A549 (cell line): ENCODE data around the gene LAMC3. TPM values are rescaled to one million over a fixed set of nuclear protein-coding genes. Genes with fewer than 3 reads are reported as not detected.
A peak's percentile ranks its signal among the peaks of the same experiment; 100 is the strongest.

Experiments
- ATAC-seq, 2 experiments: fragments of 200-7000 bp in 1 of 2; fragments of >200 bp in 1 of 2; cut with Nextera tagmentation in 1 of 2; cut with Tn5 transposase in 1 of 2; 3 replicates each; pipeline versions ENCODE4 v1.8.0 to v1.9.1; 2018 to 2020; ENCODE audit warnings: mild to moderate bottlenecking in 1 of 2, moderate library complexity in 1 of 2
- CTCF ChIA-PET: fragments of 300-600 bp; sonication (Branson Sonifier 250); formaldehyde crosslinking; extraction: SDS; loops from one replicate; lab custom pipeline; 2021; ENCODE audit warnings: antibody characterized with exemption, inconsistent platforms; lab: Yijun Ruan, JAX
- POLR2A ChIA-PET: fragments of 350-600 bp; formaldehyde crosslinking; extraction: SDS; loops from one replicate; lab custom pipeline; 2021; ENCODE audit warnings: antibody characterized with exemption, inconsistent platforms; lab: Yijun Ruan, JAX
- DNase-seq, 2 experiments: peaks; one replicate each; pipeline versions ENCODE4 v3.0.0 to v3.0.0-alpha.2; 2011 to 2016; ENCODE audit warnings: low read depth in 1 of 2, low spot score in 1 of 2
- FAIRE-seq: peaks from 2 replicates; lab custom pipeline; 2011; peaks lifted over from hg19 to GRCh38; lab: Jason Lieb, UNC
- H3K27ac ChIP-seq, 2 experiments: fragments of >200 bp; sonication (Bioruptor Twin); formaldehyde crosslinking; 3 replicates each; pipeline ENCODE4 v1.5.1; 2016 to 2017
- H3K4me1 ChIP-seq: fragments of >200 bp; sonication (Bioruptor Twin); formaldehyde crosslinking; 3 replicates; pipeline ENCODE4 v1.6.1; 2016
- H3K4me2 ChIP-seq: fragments of >200 bp; sonication (Bioruptor Twin); formaldehyde crosslinking; 3 replicates; pipeline ENCODE4 v1.6.1; 2016
- H3K4me3 ChIP-seq: fragments of >200 bp; sonication (Bioruptor Twin); formaldehyde crosslinking; 3 replicates; pipeline ENCODE4 v1.5.1; 2016
- H3K9me3 ChIP-seq: fragments of >200 bp; sonication (Bioruptor Twin); formaldehyde crosslinking; 3 replicates; pipeline ENCODE4 v1.6.1; 2016
- ATOH8 ChIP-seq: fragments of 250-450 bp; sonication (Bioruptor Pico); IDR thresholded peaks from 2 replicates; pipeline ENCODE4 v1.5.0; 2020; ENCODE audit warnings: low read depth, mild to moderate bottlenecking, moderate library complexity
- CBX2 ChIP-seq: fragments of 200-600 bp; sonication (generic); IDR thresholded peaks from 2 replicates; pipeline ENCODE4 v1.6.1; 2016; ENCODE audit warnings: low read depth, mild to moderate bottlenecking, borderline replicate concordance
- CEBPB ChIP-seq, 2 experiments: fragments of >200 bp in 1 of 2; sonication (Bioruptor Twin) in 1 of 2; formaldehyde crosslinking in 1 of 2; IDR thresholded peaks; 2 replicates each; pipeline ENCODE4 v1.6.1; 2012 to 2016
- CHD4 ChIP-seq: fragments of 200-600 bp; sonication (generic); IDR thresholded peaks from 2 replicates; pipeline ENCODE4 v1.6.1; 2016; ENCODE audit warnings: antibody characterized with exemption, mild to moderate bottlenecking, borderline replicate concordance
- ELK1 ChIP-seq: fragments of 150-350 bp; IDR thresholded peaks from 2 replicates; pipeline ENCODE4 v1.6.1; 2014; ENCODE audit warnings: low read depth, mild to moderate bottlenecking, low read length
- ESRRA ChIP-seq: fragments of 150-350 bp; IDR thresholded peaks from 2 replicates; pipeline ENCODE4 v1.6.1; 2014; ENCODE audit warnings: mild to moderate bottlenecking, low read length, borderline replicate concordance
- GATA3 ChIP-seq: IDR thresholded peaks from 2 replicates; pipeline ENCODE4 v1.6.1; 2012; ENCODE audit warnings: borderline replicate concordance
- HEYL ChIP-seq: fragments of 250-450 bp; sonication (Bioruptor Pico); IDR thresholded peaks from 2 replicates; pipeline ENCODE4 v1.8.0; 2021; ENCODE audit warnings: mild to moderate bottlenecking, moderate library complexity
- HOXB5 ChIP-seq: fragments of 250-450 bp; sonication (Bioruptor Pico); IDR thresholded peaks from 2 replicates; pipeline ENCODE4 v1.5.0; 2020; ENCODE audit warnings: mild to moderate bottlenecking, moderate library complexity
- JUN ChIP-seq, 2 experiments: fragments of >200 bp; sonication (Bioruptor Twin); formaldehyde crosslinking; IDR thresholded peaks; 2 replicates in 1 of 2; 3 replicates in 1 of 2; pipeline ENCODE4 v1.6.1; 2016 to 2017
- JUNB ChIP-seq: fragments of >200 bp; sonication (Bioruptor Twin); formaldehyde crosslinking; IDR thresholded peaks from 2 replicates; pipeline ENCODE4 v1.6.1; 2016
- KDM1A ChIP-seq: fragments of 200-600 bp; sonication (generic); IDR thresholded peaks from 2 replicates; pipeline ENCODE4 v1.6.1; 2016; ENCODE audit warnings: low read depth, mild to moderate bottlenecking
- MAZ ChIP-seq: fragments of 150-350 bp; IDR thresholded peaks from 2 replicates; pipeline ENCODE4 v1.6.1; 2014; ENCODE audit warnings: antibody characterized with exemption, low read depth, low read length, borderline replicate concordance
- MYC ChIP-seq: IDR thresholded peaks from 2 replicates; pipeline ENCODE4 v1.6.1; 2012; ENCODE audit warnings: mild to moderate bottlenecking, inconsistent platforms, low read length, improper control_type of control experiment, borderline replicate concordance
- PBX3 ChIP-seq: IDR thresholded peaks from 2 replicates; pipeline ENCODE4 v1.6.1; 2012
- PHF8 ChIP-seq: fragments of 200-600 bp; sonication (generic); IDR thresholded peaks from 2 replicates; pipeline ENCODE4 v1.6.1; 2016; ENCODE audit warnings: low read depth, mild to moderate bottlenecking, antibody characterized with exemption, moderate library complexity, borderline replicate concordance
- POLR2A ChIP-seq: IDR thresholded peaks from 2 replicates; pipeline ENCODE4 v1.6.1; 2012; ENCODE audit warnings: mild to moderate bottlenecking, low read length
- POLR2AphosphoS2 ChIP-seq: conservative IDR thresholded peaks from 2 replicates; pipeline ENCODE4 v1.6.1; 2012; ENCODE audit warnings: low read length, improper control_type of control experiment, inconsistent platforms
- RAD21 ChIP-seq, 2 experiments: fragments of >200 bp in 1 of 2; sonication (Bioruptor Twin) in 1 of 2; formaldehyde crosslinking in 1 of 2; IDR thresholded peaks in 1 of 2; conservative IDR thresholded peaks in 1 of 2; 2 replicates in 1 of 2; 3 replicates in 1 of 2; pipeline ENCODE4 v1.6.1; 2012 to 2018; ENCODE audit warnings: inconsistent platforms in 1 of 2
- SREBF2 ChIP-seq: fragments of 450-650 bp; IDR thresholded peaks from 2 replicates; pipeline ENCODE4 v1.6.1; 2014; ENCODE audit warnings: mild to moderate bottlenecking, moderate library complexity
- TFCP2L1 ChIP-seq: fragments of 250-450 bp; sonication (Bioruptor Pico); IDR thresholded peaks from 2 replicates; pipeline ENCODE4 v1.5.0; 2021; ENCODE audit warnings: mild to moderate bottlenecking
- ZC3H11A ChIP-seq: fragments of 450-650 bp; IDR thresholded peaks from 2 replicates; pipeline ENCODE4 v1.6.1; 2014; ENCODE audit warnings: antibody characterized with exemption, mild to moderate bottlenecking
- WGBS: methylation state at CpG from one replicate; pipeline ENCODE4 v1.1.6; 2017; ENCODE audit errors: missing lambda C conversion rate; 5-methylcytosine and 5-hydroxymethylcytosine counted together
- polyA plus RNA-seq, 4 experiments: library from polyadenylated mRNA; depleted of rRNA in 3 of 4; stranded (reverse); fragments of >200 nt; fragmentation: RNase III in 1 of 4; extraction: RNeasy Plus Mini Kit Qiagen cat#74134 plus additional on column Dnase treatment in 1 of 4; gene quantifications; 2 replicates in 3 of 4; 3 replicates in 1 of 4; pipeline ENCODE4 v1.2.3, GENCODE V29; 2011 to 2017

Gene LAMC3
- polyA plus RNA-seq, 2 of the 4 experiments (the other 2 are of a cell fraction): 1.0 to 1.5 TPM

- TF ChIP-seq JUN (IDR thresholded peaks at IDR 0.05) (no peak), CEBPB (IDR thresholded peaks at IDR 0.05) (no peak), JUNB (no peak), KDM1A (no peak)
These were observed 24.5 kb upstream of the LAMC3 start (continued) for GRCh38 chr9:130984521-130984920.

GRCh38 chr9:130985029-130985428 lies 23.9 kb upstream of the LAMC3 start:
- DNase-seq: no peak
- TF ChIP-seq RAD21 (conservative IDR thresholded peaks at IDR 0.05 in 1 of 2, IDR thresholded peaks at IDR 0.05 in 1 of 2) (no peak), CHD4 (no peak), HOXB5 (CRISPR knock-in tag) (no peak), ESRRA (no peak), CEBPB (IDR thresholded peaks at IDR 0.05) (no peak), TFCP2L1 (no peak), GATA3 (no peak), POLR2A (no peak), PBX3 (no peak), KDM1A (no peak), MYC (no peak), ATOH8 (CRISPR knock-in tag) (no peak), SREBF2 (no peak), CBX2 (no peak), PHF8 (no peak), HEYL (CRISPR knock-in tag) (no peak), ELK1 (no peak), POLR2AphosphoS2 (no peak)
- FAIRE-seq: no peak
- Histone ChIP-seq H3K4me1 (no peaks in the 10 kb centered on the region), H3K4me2 (no peak overlapping the region), H3K27ac (no peak overlapping the region), H3K9me3 (no peaks in the 10 kb centered on the region), H3K4me3 (no peak overlapping the region)
- ATAC-seq: no peak
- 64% methylated on average over 6 of the region's 6 CpGs for WGBS
- ChIA-PET POLR2A (no interaction called here), CTCF (interaction anchor here (0.6 to 5.6 kb wide), 11 partner anchors 11 to 757 kb away, joined by 3 to 60 read pairs (median 4); no protein-coding TSS in a partner anchor)

GRCh38 chr9:130985606-130986162 lies 23.3 kb upstream of the LAMC3 start:
- H3K27ac ChIP-seq: no peak overlapping the region
- H3K9me3 ChIP-seq: no peaks in the 10 kb centered on the region
- TF ChIP-seq HOXB5 (CRISPR knock-in tag) (no peak), MAZ (no peak), RAD21 (conservative IDR thresholded peaks at IDR 0.05 in 1 of 2, IDR thresholded peaks at IDR 0.05 in 1 of 2) (no peak), ZC3H11A (peak; percentile 87)
- whole genome bisulfite sequencing: 77% methylated on average over 5 of the region's 5 CpGs
- no peaks in the 10 kb centered on the region for H3K4me1 ChIP-seq
- no peak for FAIRE-seq
- H3K4me2 ChIP-seq: no peak overlapping the region
- H3K4me3 ChIP-seq: no peak overlapping the region
- ATAC-seq: no peak
- DNase-seq: no peak
- ChIA-PET POLR2A (no interaction called here), CTCF (interaction anchor here (0.9 to 5.6 kb wide), 11 partner anchors 12 to 286 kb away, joined by 3 to 60 read pairs (median 5); no protein-coding TSS in a partner anchor)
